ENCODE data around the gene PTPRE.

GRCh38 chr10:128005858-128006257 is 99.0 kb downstream of the PTPRE start:
- no peak for TF ChIP-seq CTCF (IDR thresholded peaks at IDR 0.05; ENCODE audit: low read depth, low read length)
- no peak for TF ChIP-seq EZH2phosphoT487 (IDR thresholded peaks at IDR 0.05; ENCODE audit: low read depth)
